HEK293T (cell line): ENCODE measurements around the gene DLX6.

Experiments
- CTCF ChIA-PET: fragments of 350-600 bp; formaldehyde crosslinking; extraction: SDS; loops from one replicate; lab custom pipeline; 2021; ENCODE audit warnings: antibody characterized with exemption, inconsistent platforms; lab: Yijun Ruan, JAX
- POLR2A ChIA-PET: fragments of 350-600 bp; formaldehyde crosslinking; extraction: SDS; loops from one replicate; lab custom pipeline; 2020; ENCODE audit warnings: antibody characterized with exemption, inconsistent platforms; lab: Yijun Ruan, JAX
- DNase-seq: peaks from one replicate; pipeline ENCODE4 v3.0.0; 2012; ENCODE audit warnings: mixed read lengths; ENCODE audit errors: extremely low spot score
- ARNT ChIP-seq: fragments of 450-650 bp; IDR thresholded peaks from 2 replicates; pipeline ENCODE4 v1.6.1; 2017; ENCODE audit warnings: mild to moderate bottlenecking
- BHLHE40 ChIP-seq: fragments of 450-650 bp; IDR thresholded peaks from 2 replicates; pipeline ENCODE4 v1.6.1; 2016; ENCODE audit warnings: mild to moderate bottlenecking, moderate library complexity, borderline replicate concordance
- ELF4 ChIP-seq: fragments of 450-650 bp; IDR thresholded peaks from 2 replicates; pipeline ENCODE4 v1.6.1; 2017; ENCODE audit warnings: antibody characterized with exemption
- FOXA1 ChIP-seq: fragments of 450-650 bp; IDR thresholded peaks from 2 replicates; pipeline ENCODE4 v1.6.1; 2016; ENCODE audit warnings: mild to moderate bottlenecking
- FOXK2 ChIP-seq: fragments of 450-650 bp; IDR thresholded peaks from 2 replicates; pipeline ENCODE4 v1.6.1; 2016; ENCODE audit warnings: mild to moderate bottlenecking
- FOXM1 ChIP-seq: fragments of 450-650 bp; IDR thresholded peaks from 2 replicates; pipeline ENCODE4 v1.6.1; 2017; ENCODE audit warnings: mild to moderate bottlenecking, borderline replicate concordance
- HDGF ChIP-seq: fragments of 450-650 bp; IDR thresholded peaks from 2 replicates; pipeline ENCODE4 v1.6.1; 2017; ENCODE audit warnings: antibody characterized with exemption, borderline replicate concordance
- L3MBTL2 ChIP-seq: fragments of 450-650 bp; conservative IDR thresholded peaks from 2 replicates; pipeline ENCODE4 v1.6.1; 2016; ENCODE audit warnings: mild to moderate bottlenecking
- LEF1 ChIP-seq: fragments of 450-650 bp; IDR thresholded peaks from 2 replicates; pipeline ENCODE4 v1.6.1; 2017; ENCODE audit warnings: mild to moderate bottlenecking, borderline replicate concordance
- NFRKB ChIP-seq: fragments of 450-650 bp; IDR thresholded peaks from 2 replicates; pipeline ENCODE4 v1.6.1; 2016; ENCODE audit warnings: mild to moderate bottlenecking, moderate library complexity
- SP1 ChIP-seq: fragments of 450-650 bp; IDR thresholded peaks from 2 replicates; pipeline ENCODE4 v1.6.1; 2017
- SUZ12 ChIP-seq: fragments of 450-650 bp; IDR thresholded peaks from 2 replicates; pipeline ENCODE4 v1.6.1; 2016; ENCODE audit warnings: mild to moderate bottlenecking
- TARDBP ChIP-seq: fragments of 450-650 bp; IDR thresholded peaks from 2 replicates; pipeline ENCODE4 v1.6.1; 2016
- ZNF384 ChIP-seq: fragments of 450-650 bp; IDR thresholded peaks from 2 replicates; pipeline ENCODE4 v1.6.1; 2016
- TF ChIP-seq, protein P1 (sequence below): fragments of 450-650 bp; IDR thresholded peaks from 2 replicates; pipeline ENCODE4 v1.6.1; 2016

DLX6 gene

DNA sequence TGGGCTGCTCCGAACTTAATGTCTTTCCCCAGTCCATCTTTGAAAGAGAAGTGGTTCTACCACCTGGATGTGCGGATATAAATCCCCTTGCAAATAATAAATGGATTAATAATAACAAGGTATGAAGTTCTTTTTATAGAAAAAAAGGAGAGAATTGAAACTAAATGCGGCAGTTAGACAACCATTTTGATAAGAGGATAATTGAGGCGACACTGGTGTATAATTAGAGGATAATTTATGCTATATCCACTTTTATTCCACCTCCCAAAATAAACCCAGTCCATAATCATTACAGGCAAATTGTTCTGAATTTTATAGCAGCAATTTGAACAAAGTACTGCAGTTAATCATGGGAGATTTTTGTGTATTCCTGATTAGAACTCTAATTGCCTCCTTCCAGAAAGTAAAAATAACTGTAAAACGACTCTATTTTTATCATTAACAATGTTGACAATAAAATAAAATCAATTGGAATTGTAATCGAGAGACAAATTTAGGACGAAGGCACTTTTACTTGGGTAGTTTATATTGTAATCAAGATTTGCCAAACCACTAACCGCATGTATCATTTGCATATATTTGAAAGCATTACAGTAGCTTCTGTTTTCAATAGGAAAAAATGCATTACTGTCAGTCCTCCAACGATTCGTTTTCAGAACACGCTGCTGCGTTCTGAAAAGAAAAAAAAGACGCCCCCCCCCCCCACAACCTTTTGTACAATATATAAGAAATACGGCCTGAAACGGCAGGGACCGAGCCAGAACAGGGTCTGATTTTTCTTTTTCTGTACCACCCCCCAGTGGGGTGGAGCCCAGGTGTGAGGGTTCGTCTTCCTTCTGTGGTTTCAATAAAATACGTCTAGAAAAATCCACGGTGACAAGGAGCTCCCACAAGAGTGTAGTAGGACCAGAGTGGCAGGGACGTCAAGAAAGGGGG is 838 bp upstream of the DLX6 start:
- no peak for DNase-seq
- CTCF ChIA-PET = interaction anchor here (0.5 to 1.2 kb wide), 4 partner anchors 10 to 1124 kb away, joined by 3 read pairs; no protein-coding TSS in a partner anchor
- POLR2A ChIA-PET = interaction anchor here (1.1 to 3.9 kb wide), 4 partner anchors 12 to 160 kb away, joined by 3 to 52 read pairs (median 12); partner anchors contain the start of gene DLX5
- TF ChIP-seq HDGF = no peak
- TF ChIP-seq SUZ12 = no peak
- TF ChIP-seq SP1 = no peak
- no peak for TF ChIP-seq ELF4
- TF ChIP-seq ARNT = no peak
- no peak for TF ChIP-seq L3MBTL2
- no peak for TF ChIP-seq FOXA1
- TF ChIP-seq BHLHE40 = no peak
- no peak for TF ChIP-seq TARDBP
- TF ChIP-seq, protein P1, sequence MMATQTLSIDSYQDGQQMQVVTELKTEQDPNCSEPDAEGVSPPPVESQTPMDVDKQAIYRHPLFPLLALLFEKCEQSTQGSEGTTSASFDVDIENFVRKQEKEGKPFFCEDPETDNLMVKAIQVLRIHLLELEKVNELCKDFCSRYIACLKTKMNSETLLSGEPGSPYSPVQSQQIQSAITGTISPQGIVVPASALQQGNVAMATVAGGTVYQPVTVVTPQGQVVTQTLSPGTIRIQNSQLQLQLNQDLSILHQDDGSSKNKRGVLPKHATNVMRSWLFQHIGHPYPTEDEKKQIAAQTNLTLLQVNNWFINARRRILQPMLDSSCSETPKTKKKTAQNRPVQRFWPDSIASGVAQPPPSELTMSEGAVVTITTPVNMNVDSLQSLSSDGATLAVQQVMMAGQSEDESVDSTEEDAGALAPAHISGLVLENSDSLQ = no peak
- TF ChIP-seq LEF1 = no peak
- no peak for TF ChIP-seq FOXM1
- no peak for TF ChIP-seq NFRKB

- POLR2A ChIA-PET = interaction anchor here (0.5 to 3.9 kb wide), 7 partner anchors 10 to 727 kb away, joined by 3 to 52 read pairs (median 3); partner anchors contain the start of gene DLX5
- CTCF ChIA-PET = interaction anchor here (0.6 to 1.3 kb wide), 2 partner anchors 11 to 320 kb away, joined by 3 read pairs; no protein-coding TSS in a partner anchor
- DNase-seq = peak; percentile 66
- no peak for TF ChIP-seq BHLHE40
- TF ChIP-seq L3MBTL2 = peak; percentile 90
- no peak for TF ChIP-seq FOXK2
- TF ChIP-seq, protein P1 = no peak
Measured at GRCh38 chr7:97006055-97006815, 882 bp downstream of the DLX6 start.

DNA sequence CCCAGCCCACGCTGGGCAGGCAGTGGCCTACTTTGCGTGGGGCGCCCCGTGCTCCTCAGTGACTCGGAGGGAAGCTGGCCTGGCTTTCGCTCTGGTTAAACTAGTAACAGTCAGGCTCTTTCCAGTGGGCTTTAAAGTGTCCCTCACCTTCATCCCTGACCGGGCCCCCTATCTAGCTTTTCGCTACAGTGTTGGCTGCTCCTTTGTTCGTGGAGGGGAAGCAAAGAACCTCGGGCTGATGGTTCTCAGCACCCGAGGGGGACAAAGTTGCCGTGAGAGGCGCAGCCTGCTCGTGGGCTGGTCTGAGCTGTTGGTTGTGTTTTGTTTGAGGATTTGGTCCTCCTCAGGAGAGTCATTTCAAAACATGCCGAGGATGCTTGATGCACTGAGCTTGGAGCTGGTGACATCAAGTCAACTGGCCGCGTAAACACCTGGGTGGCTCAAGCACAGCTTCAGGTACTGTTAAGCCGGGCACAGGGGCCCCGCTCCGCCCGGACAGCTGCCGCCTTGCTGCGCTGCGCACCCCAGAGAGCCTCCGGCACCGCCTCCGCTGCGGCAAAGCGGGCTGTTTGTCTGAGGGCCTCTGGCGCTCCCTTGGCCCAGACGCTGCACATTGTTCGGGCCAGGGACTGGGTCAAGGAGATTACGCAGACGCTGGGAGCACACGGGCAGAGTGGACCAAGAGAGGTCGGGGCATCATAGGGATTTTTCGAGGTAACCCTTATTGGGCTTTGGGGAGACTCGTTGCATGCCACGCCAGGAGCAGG is 1.6 kb downstream of the DLX6 start:
- TF ChIP-seq, protein P1 = no peak
- 0 out of 2 replicates have a peak, but pooled peaks have one; percentile 4 for TF ChIP-seq L3MBTL2
- ChIA-PET CTCF (interaction anchor here (0.6 to 1.3 kb wide), 2 partner anchors 10 to 1462 kb away, joined by 3 read pairs; no protein-coding TSS in a partner anchor), POLR2A (interaction anchor here (0.8 to 3.9 kb wide), 4 partner anchors 9 to 726 kb away, joined by 3 to 52 read pairs (median 12); partner anchors contain the start of gene DLX5)
- DNase-seq = no peak

DNA sequence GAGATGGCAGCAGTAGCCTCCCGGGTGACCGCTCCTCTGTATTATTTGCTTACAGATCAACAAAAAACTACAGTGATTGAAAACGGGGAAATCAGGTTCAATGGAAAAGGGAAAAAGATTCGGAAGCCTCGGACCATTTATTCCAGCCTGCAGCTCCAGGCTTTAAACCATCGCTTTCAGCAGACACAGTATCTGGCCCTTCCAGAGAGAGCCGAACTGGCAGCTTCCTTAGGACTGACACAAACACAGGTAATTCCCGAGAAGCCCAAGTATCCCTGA is 2.2 kb downstream of the DLX6 start:
- ChIA-PET CTCF (no interaction called here), POLR2A (interaction anchor here (1.2 to 3.9 kb wide), 3 partner anchors 9 to 17 kb away, joined by 3 to 52 read pairs (median 21); partner anchors contain the start of gene DLX5)

More for the DNA sequence above, 2.2 kb downstream of the DLX6 start:
- no peak for TF ChIP-seq SP1
- TF ChIP-seq BHLHE40 = no peak
- no peak for TF ChIP-seq FOXM1
- TF ChIP-seq L3MBTL2 = no peak
- no peak for TF ChIP-seq ELF4
- no peak for TF ChIP-seq ZNF384
- no peak for TF ChIP-seq LEF1
- TF ChIP-seq FOXA1 = no peak
- no peak for TF ChIP-seq NFRKB
- TF ChIP-seq HDGF = no peak
- TF ChIP-seq FOXK2 = no peak
- TF ChIP-seq SUZ12 = no peak
- TF ChIP-seq, protein P1 = no peak
- no peak for DNase-seq
